ENCODE measurements around the gene LMX1A. TPM values are rescaled to one million over a fixed set of nuclear protein-coding genes. Genes with fewer than 3 reads are reported as not detected.

LMX1A gene
- total and polyA plus RNA-seq, 4 donors: 0.05 to 0.17 TPM; not detected in 2

- TF ChIP-seq JUND (IDR thresholded peaks at IDR 0.05): no peak
- TF ChIP-seq EGR1 (IDR thresholded peaks at IDR 0.05; ENCODE audit: low read depth in 2 of 2): no peak
- no peak for TF ChIP-seq RAD21 (IDR thresholded peaks at IDR 0.05)
- TF ChIP-seq HNF4G (IDR thresholded peaks at IDR 0.05): no peak
- TF ChIP-seq CTCF (IDR thresholded peaks at IDR 0.05; ENCODE audit: low read depth, low read length, missing input control): no peak
- no peak for TF ChIP-seq REST (IDR thresholded peaks at IDR 0.05)
- TF ChIP-seq ZBTB33 (IDR thresholded peaks at IDR 0.05): no peak
- TF ChIP-seq YY1 (IDR thresholded peaks at IDR 0.05): no peak
- TF ChIP-seq FOXA1 (IDR thresholded peaks at IDR 0.05): no peak
- TF ChIP-seq GABPA (IDR thresholded peaks at IDR 0.05 in 1 of 2, conservative IDR thresholded peaks at IDR 0.05 in 1 of 2): no peak
- no peak for TF ChIP-seq ATF3 (IDR thresholded peaks at IDR 0.05)
- no peak for TF ChIP-seq HNF4A (conservative IDR thresholded peaks at IDR 0.05)
- no peak for TF ChIP-seq FOXA2 (IDR thresholded peaks at IDR 0.05)
- no peak for TF ChIP-seq TAF1 (conservative IDR thresholded peaks at IDR 0.05)
- TF ChIP-seq NR2F2 (IDR thresholded peaks at IDR 0.05): no peak
- TF ChIP-seq SP1 (IDR thresholded peaks at IDR 0.05): no peak
- H3K9ac ChIP-seq (ENCODE audit: low read depth in 1 of 2, low read length in 2 of 2): no peak overlapping the region
- DNase-seq (ENCODE audit: low spot score): no peak
- no peak overlapping the region for H3K27ac ChIP-seq (ENCODE audit: low read depth in 1 of 2, low read length in 2 of 2)
- H3K4me1 ChIP-seq (ENCODE audit: control insufficient read depth in 4 of 4, insufficient read depth in 4 of 4, low read length in 3 of 4): no peaks in the 10 kb centered on the region
- no peak overlapping the region for H3K4me3 ChIP-seq (ENCODE audit: low read depth in 1 of 3, low read length in 3 of 3)
- WGBS: 71% methylated on average over 3 of the region's 3 CpGs
- no peaks in the 10 kb centered on the region for H3K36me3 ChIP-seq (ENCODE audit: control insufficient read depth in 4 of 4, insufficient read depth in 3 of 4, low read depth in 1 of 4, low read length in 3 of 4)
- H3K27me3 ChIP-seq (ENCODE audit: control insufficient read depth in 4 of 4, insufficient read depth in 4 of 4, low read length in 3 of 4): no peaks in the 10 kb centered on the region
- no peaks in the 10 kb centered on the region for H3K9me3 ChIP-seq (ENCODE audit: control insufficient read depth in 4 of 4, low read length in 3 of 4)
These were observed 28.4 kb downstream of the LMX1A start for GRCh38 chr1:165328136-165328535.

GRCh38 chr1:165327538-165327937 is 29.0 kb downstream of the LMX1A start:
- Histone ChIP-seq H3K27me3 (ENCODE audit: control insufficient read depth in 4 of 4, insufficient read depth in 4 of 4, low read length in 3 of 4) (no peaks in the 10 kb centered on the region), H3K4me3 (ENCODE audit: low read depth in 1 of 3, low read length in 3 of 3) (no peak overlapping the region), H3K4me1 (ENCODE audit: control insufficient read depth in 4 of 4, insufficient read depth in 4 of 4, low read length in 3 of 4) (no peaks in the 10 kb centered on the region), H3K9ac (ENCODE audit: low read depth in 1 of 2, low read length in 2 of 2) (no peak overlapping the region), H3K27ac (ENCODE audit: low read depth in 1 of 2, low read length in 2 of 2) (no peak overlapping the region), H3K36me3 (ENCODE audit: control insufficient read depth in 4 of 4, insufficient read depth in 3 of 4, low read depth in 1 of 4, low read length in 3 of 4) (no peaks in the 10 kb centered on the region), H3K9me3 (ENCODE audit: control insufficient read depth in 4 of 4, low read length in 3 of 4) (no peaks in the 10 kb centered on the region)
- 87% methylated on average over 2 of the region's 2 CpGs for WGBS
- DNase-seq (ENCODE audit: low spot score): no peak
- no peak for TF ChIP-seq EGR1 (IDR thresholded peaks at IDR 0.05; ENCODE audit: low read depth in 2 of 2)
- TF ChIP-seq ZBTB33 (IDR thresholded peaks at IDR 0.05): no peak
- TF ChIP-seq SP1 (IDR thresholded peaks at IDR 0.05): no peak
- TF ChIP-seq CTCF (IDR thresholded peaks at IDR 0.05; ENCODE audit: low read depth, low read length, missing input control): no peak
- TF ChIP-seq RAD21 (IDR thresholded peaks at IDR 0.05): no peak
- TF ChIP-seq FOXA1 (IDR thresholded peaks at IDR 0.05): no peak
- TF ChIP-seq HNF4G (IDR thresholded peaks at IDR 0.05): no peak
- no peak for TF ChIP-seq FOXA2 (IDR thresholded peaks at IDR 0.05)
- TF ChIP-seq GABPA (IDR thresholded peaks at IDR 0.05 in 1 of 2, conservative IDR thresholded peaks at IDR 0.05 in 1 of 2): no peak

Measured in liver (tissue), 9 donors.